Activated CD8-positive, alpha-beta T cell treated with anti-CD3 and anti-CD28 coated beads for 36 hours (primary cell): ENCODE results near the gene CTXND2. TPM values are rescaled to one million over a fixed set of nuclear protein-coding genes. Genes with fewer than 3 reads are reported as not detected.

Experiments used
- ATAC-seq: fragments of 200-7000 bp; cut with Tn5 transposase; one replicate; pipeline ENCODE4 v1.10.0; 2021; ENCODE audit warnings: mild to moderate bottlenecking, moderate library complexity
- CTCF ChIA-PET: fragments of 350-600 bp; sonication (Branson Sonifier 250); formaldehyde crosslinking; loops from one replicate; lab custom pipeline; 2021; ENCODE audit warnings: antibody characterized with exemption; lab: Charles Lee
- POLR2A ChIA-PET: fragments of 350-600 bp; sonication (Branson Sonifier 250); formaldehyde crosslinking; loops from one replicate; lab custom pipeline; 2021; ENCODE audit warnings: antibody characterized with exemption; lab: Charles Lee
- DNase-seq: peaks from one replicate; pipeline ENCODE4 v3.0.0-alpha.2; 2020
- H3K27ac Mint-ChIP-seq: one replicate; pipeline ENCODE4 v1.8.0; 2021; ENCODE audit warnings: mild to moderate bottlenecking, mixed read lengths
- H3K27me3 Mint-ChIP-seq: one replicate; pipeline ENCODE4 v1.8.0; 2021; ENCODE audit warnings: mixed read lengths
- H3K36me3 Mint-ChIP-seq: one replicate; pipeline ENCODE4 v1.8.0; 2021; ENCODE audit warnings: low read depth, mixed read lengths
- H3K4me1 Mint-ChIP-seq: one replicate; pipeline ENCODE4 v1.8.0; 2021; ENCODE audit warnings: low read depth, mixed read lengths
- H3K4me3 Mint-ChIP-seq: one replicate; pipeline ENCODE4 v1.8.0; 2021; ENCODE audit warnings: mild to moderate bottlenecking, moderate library complexity, mixed read lengths
- H3K9me3 Mint-ChIP-seq: one replicate; pipeline ENCODE4 v1.8.0; 2021; ENCODE audit warnings: mixed read lengths
- intact Hi-C: fragments of 100-400 bp; cut with micrococcal nuclease; formaldehyde crosslinking; loops from one replicate; pipeline ENCODE4 v1.10.0; 2022
- total RNA-seq, 2 experiments: library from RNA; stranded (reverse); gene quantifications; one replicate each; pipeline ENCODE4 v1.2.3, GENCODE V29; 2021
- TF ChIP-seq, protein P1 (sequence below): fragments of 200-600 bp; IDR thresholded peaks from one replicate; pipeline ENCODE4 v1.8.0; 2022; ENCODE audit warnings: antibody characterized with exemption, mild to moderate bottlenecking

CTXND2 gene
- total RNA-seq, 2 experiments from 2014 or later, result not detected

- no peaks in the 10 kb centered on the region for H3K9me3 Mint-ChIP-seq
- H3K4me3 Mint-ChIP-seq, result no peak overlapping the region
- ChIA-PET CTCF (no interaction called here), POLR2A (no interaction called here)
- DNase-seq (no peak), ATAC-seq (no peak)
- intact Hi-C loops, result no loop called here
- TF ChIP-seq, protein P1, sequence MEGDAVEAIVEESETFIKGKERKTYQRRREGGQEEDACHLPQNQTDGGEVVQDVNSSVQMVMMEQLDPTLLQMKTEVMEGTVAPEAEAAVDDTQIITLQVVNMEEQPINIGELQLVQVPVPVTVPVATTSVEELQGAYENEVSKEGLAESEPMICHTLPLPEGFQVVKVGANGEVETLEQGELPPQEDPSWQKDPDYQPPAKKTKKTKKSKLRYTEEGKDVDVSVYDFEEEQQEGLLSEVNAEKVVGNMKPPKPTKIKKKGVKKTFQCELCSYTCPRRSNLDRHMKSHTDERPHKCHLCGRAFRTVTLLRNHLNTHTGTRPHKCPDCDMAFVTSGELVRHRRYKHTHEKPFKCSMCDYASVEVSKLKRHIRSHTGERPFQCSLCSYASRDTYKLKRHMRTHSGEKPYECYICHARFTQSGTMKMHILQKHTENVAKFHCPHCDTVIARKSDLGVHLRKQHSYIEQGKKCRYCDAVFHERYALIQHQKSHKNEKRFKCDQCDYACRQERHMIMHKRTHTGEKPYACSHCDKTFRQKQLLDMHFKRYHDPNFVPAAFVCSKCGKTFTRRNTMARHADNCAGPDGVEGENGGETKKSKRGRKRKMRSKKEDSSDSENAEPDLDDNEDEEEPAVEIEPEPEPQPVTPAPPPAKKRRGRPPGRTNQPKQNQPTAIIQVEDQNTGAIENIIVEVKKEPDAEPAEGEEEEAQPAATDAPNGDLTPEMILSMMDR, result no peak
- H3K27ac Mint-ChIP-seq, result peak overlapping the region; percentile 14
- H3K27me3 Mint-ChIP-seq, result no peaks in the 10 kb centered on the region
- H3K4me1 Mint-ChIP-seq, result no peaks in the 10 kb centered on the region
- peaks cover 47% of the 10 kb centered on the region for H3K36me3 Mint-ChIP-seq
These were observed 57.9 kb downstream of the CTXND2 start for GRCh38 chr1:150944856-150945255.

DNA sequence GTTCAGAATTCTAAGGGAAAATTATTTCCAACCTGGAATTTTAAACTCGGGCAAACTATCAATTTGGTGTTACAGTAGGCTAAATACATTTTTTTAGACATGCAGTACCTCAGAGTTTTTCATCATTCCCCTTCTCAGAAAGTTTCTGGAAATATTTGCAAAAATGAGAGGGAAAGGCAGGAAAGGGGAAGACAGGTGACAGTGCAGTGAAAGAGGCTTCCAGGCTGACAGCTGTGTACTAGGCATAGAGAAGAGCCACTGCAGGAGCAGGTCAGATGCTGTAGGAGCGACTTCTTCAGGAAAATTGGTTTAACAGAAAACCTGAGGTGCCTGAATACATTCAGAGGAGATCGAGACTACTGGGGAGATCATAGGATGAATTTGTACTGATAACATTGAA lies 67.8 kb downstream of the CTXND2 start:
- ChIA-PET CTCF (interaction anchor here (1.0 to 1.2 kb wide), 2 partner anchors 26 to 70 kb away, joined by 3 to 4 read pairs; no protein-coding TSS in a partner anchor), POLR2A (no interaction called here)
- Mint-ChIP-seq H3K9me3 (no peaks in the 10 kb centered on the region), H3K4me3 (no peak overlapping the region), H3K4me1 (no peaks in the 10 kb centered on the region), H3K27ac (peak overlapping the region; percentile 18), H3K27me3 (no peaks in the 10 kb centered on the region), H3K36me3 (peaks cover 45% of the 10 kb centered on the region)
- TF ChIP-seq, protein P1, result no peak
- DNase-seq (no peak), ATAC-seq (no peak)
- intact Hi-C loops, result no loop called here

DNA sequence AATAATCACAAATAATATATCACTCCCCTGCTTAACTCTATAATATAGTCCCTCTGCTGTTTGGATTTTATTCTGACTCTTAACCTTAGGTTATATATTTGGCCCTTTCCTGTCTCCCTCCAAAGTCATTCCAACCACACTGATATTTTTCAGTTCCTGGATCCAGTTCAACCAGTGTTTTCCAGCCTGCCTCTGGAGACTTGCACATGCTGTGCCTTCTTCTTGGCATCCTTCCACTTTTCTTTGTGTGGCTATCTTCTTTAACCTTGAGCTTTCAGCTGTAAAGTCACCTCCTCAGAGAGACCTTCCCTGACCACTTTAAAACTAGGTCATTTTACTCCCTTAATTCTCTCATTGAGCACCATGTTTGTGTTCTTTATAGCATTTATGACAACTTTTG lies 68.3 kb downstream of the CTXND2 start:
- no peak overlapping the region for H3K27ac Mint-ChIP-seq
- H3K4me1 Mint-ChIP-seq, result no peaks in the 10 kb centered on the region
- no peaks in the 10 kb centered on the region for H3K27me3 Mint-ChIP-seq
- POLR2A ChIA-PET, result no interaction called here
- H3K4me3 Mint-ChIP-seq, result no peak overlapping the region
- CTCF ChIA-PET, result interaction anchor here (1.0 kb wide), 1 partner anchor 69 kb away, joined by 3 read pairs; no protein-coding TSS in a partner anchor
- no peak for ATAC-seq
- H3K36me3 Mint-ChIP-seq, result peaks cover 47% of the 10 kb centered on the region
- intact Hi-C loops, result no loop called here
- TF ChIP-seq, protein P1, result no peak
- no peaks in the 10 kb centered on the region for H3K9me3 Mint-ChIP-seq
- DNase-seq, result no peak

DNA sequence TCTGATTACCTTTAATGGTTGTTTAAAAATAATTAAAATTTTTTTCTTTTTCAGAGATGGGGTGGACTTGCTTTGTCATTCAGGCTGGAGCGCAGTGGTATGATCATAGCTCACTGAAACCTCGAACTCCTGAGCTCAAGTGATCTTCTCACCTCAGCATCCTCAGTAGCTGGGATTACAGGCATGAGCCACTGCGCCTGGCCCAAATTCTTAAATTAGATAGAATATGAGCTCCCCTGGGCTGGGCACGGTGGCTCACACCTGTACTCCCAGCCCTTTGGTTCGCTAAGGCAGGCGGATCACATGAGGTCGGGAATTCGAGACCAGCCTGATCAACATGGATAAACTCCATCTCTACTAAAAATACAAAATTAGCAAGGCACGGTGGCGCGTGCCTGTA lies 70.7 kb downstream of the CTXND2 start:
- CTCF ChIA-PET, result interaction anchor here (1.0 kb wide), 1 partner anchor 21 kb away, joined by 3 read pairs; no protein-coding TSS in a partner anchor
- Mint-ChIP-seq H3K4me3 (no peak overlapping the region), H3K27me3 (no peaks in the 10 kb centered on the region), H3K36me3 (peaks cover 52% of the 10 kb centered on the region), H3K27ac (no peak overlapping the region), H3K9me3 (no peaks in the 10 kb centered on the region), H3K4me1 (peaks cover 2% of the 10 kb centered on the region)
- intact Hi-C loops, result no loop called here
- POLR2A ChIA-PET, result interaction anchor here (1.1 to 2.1 kb wide), 3 partner anchors 10 to 16 kb away, joined by 5 to 8 read pairs (median 5); no protein-coding TSS in a partner anchor
- ATAC-seq, result no peak
- TF ChIP-seq, protein P1, result no peak
- no peak for DNase-seq

GRCh38 chr1:150960646-150961045 lies 73.7 kb downstream of the CTXND2 start:
- TF ChIP-seq, protein P1, result no peak
- Mint-ChIP-seq H3K36me3 (peaks cover 60% of the 10 kb centered on the region), H3K4me1 (peaks cover 2% of the 10 kb centered on the region), H3K27ac (no peak overlapping the region), H3K9me3 (no peaks in the 10 kb centered on the region), H3K4me3 (no peak overlapping the region), H3K27me3 (no peaks in the 10 kb centered on the region)
- intact Hi-C loops, result no loop called here
- ATAC-seq (no peak), DNase-seq (no peak)
- ChIA-PET POLR2A (interaction anchor here (0.6 to 1.9 kb wide), 4 partner anchors 9 to 186 kb away, joined by 3 to 10 read pairs (median 3); no protein-coding TSS in a partner anchor), CTCF (interaction anchor here (1.0 kb wide), 1 partner anchor 18 kb away, joined by 3 read pairs; no protein-coding TSS in a partner anchor)
